Measurements from ENCODE around the gene EEF2. TPM values are rescaled to one million over a fixed set of nuclear protein-coding genes. Genes with fewer than 3 reads are reported as not detected.

EEF2 gene
- total and polyA plus RNA-seq, 4 donors: 244 to 1,090 (median 818) TPM

GRCh38 chr19:4028334-4029246, 43.3 kb upstream of the EEF2 start:
- no peaks in the 10 kb centered on the region for H3K9me3 ChIP-seq (ENCODE audit: control insufficient read depth in 4 of 4, low read length in 3 of 4)
- TF ChIP-seq ZBTB33 (IDR thresholded peaks at IDR 0.05): no peak
- no peak for TF ChIP-seq GABPA (IDR thresholded peaks at IDR 0.05 in 1 of 2, conservative IDR thresholded peaks at IDR 0.05 in 1 of 2)
- no peak for TF ChIP-seq EGR1 (IDR thresholded peaks at IDR 0.05; ENCODE audit: low read depth in 2 of 2)
- no peak for TF ChIP-seq ATF3 (IDR thresholded peaks at IDR 0.05)
- no peak overlapping the region for H3K4me3 ChIP-seq (ENCODE audit: low read depth in 1 of 3, low read length in 3 of 3)
- no peaks in the 10 kb centered on the region for H3K27me3 ChIP-seq (ENCODE audit: control insufficient read depth in 4 of 4, insufficient read depth in 4 of 4, low read length in 3 of 4)
- no peak for DNase-seq (ENCODE audit: low spot score)
- H3K9ac ChIP-seq (ENCODE audit: low read depth in 1 of 2, low read length in 2 of 2): no peak overlapping the region
- H3K36me3 ChIP-seq (ENCODE audit: control insufficient read depth in 4 of 4, insufficient read depth in 3 of 4, low read depth in 1 of 4, low read length in 3 of 4): peaks cover 0 to 30% (median 14%) of the 10 kb centered on the region in 4 donors
- 95% methylated on average over 48 of the region's 48 CpGs for WGBS
- H3K27ac ChIP-seq (ENCODE audit: low read depth in 1 of 2, low read length in 2 of 2): no peak overlapping the region
- peaks cover 0 to 4% (median 0%) of the 10 kb centered on the region in 4 donors for H3K4me1 ChIP-seq (ENCODE audit: control insufficient read depth in 4 of 4, insufficient read depth in 4 of 4, low read length in 3 of 4)

GRCh38 chr19:4027146-4027545, 41.9 kb upstream of the EEF2 start:
- Histone ChIP-seq H3K4me3 (ENCODE audit: low read depth in 1 of 3, low read length in 3 of 3) (no peak overlapping the region), H3K36me3 (ENCODE audit: control insufficient read depth in 4 of 4, insufficient read depth in 3 of 4, low read depth in 1 of 4, low read length in 3 of 4) (peaks cover 0 to 23% (median 11%) of the 10 kb centered on the region in 4 donors), H3K9ac (ENCODE audit: low read depth in 1 of 2, low read length in 2 of 2) (no peak overlapping the region), H3K9me3 (ENCODE audit: control insufficient read depth in 4 of 4, low read length in 3 of 4) (no peaks in the 10 kb centered on the region), H3K4me1 (ENCODE audit: control insufficient read depth in 4 of 4, insufficient read depth in 4 of 4, low read length in 3 of 4) (peaks cover 0 to under 1% (median 0%) of the 10 kb centered on the region in 4 donors), H3K27ac (ENCODE audit: low read depth in 1 of 2, low read length in 2 of 2) (no peak overlapping the region), H3K27me3 (ENCODE audit: control insufficient read depth in 4 of 4, insufficient read depth in 4 of 4, low read length in 3 of 4) (no peaks in the 10 kb centered on the region)
- WGBS: 93% methylated on average over 16 of the region's 16 CpGs
- no peak for DNase-seq (ENCODE audit: low spot score)
- TF ChIP-seq RXRA (IDR thresholded peaks at IDR 0.05): no peak
- no peak for TF ChIP-seq YY1 (IDR thresholded peaks at IDR 0.05)
- TF ChIP-seq FOXA2 (IDR thresholded peaks at IDR 0.05): no peak
- TF ChIP-seq GABPA (IDR thresholded peaks at IDR 0.05 in 1 of 2, conservative IDR thresholded peaks at IDR 0.05 in 1 of 2): no peak
- TF ChIP-seq CTCF (IDR thresholded peaks at IDR 0.05; ENCODE audit: low read depth, low read length, missing input control): no peak
- no peak for TF ChIP-seq SP1 (IDR thresholded peaks at IDR 0.05)

- no peak for DNase-seq (ENCODE audit: low spot score)
- H3K9me3 ChIP-seq (ENCODE audit: control insufficient read depth in 4 of 4, low read length in 3 of 4): no peaks in the 10 kb centered on the region
- no peak overlapping the region for H3K9ac ChIP-seq (ENCODE audit: low read depth in 1 of 2, low read length in 2 of 2)
- H3K27me3 ChIP-seq (ENCODE audit: control insufficient read depth in 4 of 4, insufficient read depth in 4 of 4, low read length in 3 of 4): no peaks in the 10 kb centered on the region
- 71% methylated on average over 11 of the region's 11 CpGs for WGBS
- H3K4me1 ChIP-seq (ENCODE audit: control insufficient read depth in 4 of 4, insufficient read depth in 4 of 4, low read length in 3 of 4): no peaks in the 10 kb centered on the region
- no peak overlapping the region for H3K4me3 ChIP-seq (ENCODE audit: low read depth in 1 of 3, low read length in 3 of 3)
- no peak overlapping the region for H3K27ac ChIP-seq (ENCODE audit: low read depth in 1 of 2, low read length in 2 of 2)
- TF ChIP-seq YY1 (IDR thresholded peaks at IDR 0.05): no peak
- no peak for TF ChIP-seq RAD21 (IDR thresholded peaks at IDR 0.05)
- TF ChIP-seq ATF3 (IDR thresholded peaks at IDR 0.05): no peak
- no peak for TF ChIP-seq NR2F2 (IDR thresholded peaks at IDR 0.05)
- peaks cover 3 to 19% (median 10%) of the 10 kb centered on the region in 4 donors for H3K36me3 ChIP-seq (ENCODE audit: control insufficient read depth in 4 of 4, insufficient read depth in 3 of 4, low read depth in 1 of 4, low read length in 3 of 4)
Observed at GRCh38 chr19:4025317-4025716, 40.1 kb upstream of the EEF2 start.
